NCI-H146 treated with DMSO at 0.1 percent for 48 hours (cell line): ENCODE measurements around the gene RNF31.
"Not testable (repeated sequence)": the region's sequence is repeated elsewhere in the genome, so short reads cannot be mapped to it uniquely, and the experiment has no call there.

ENCODE experiments used
- DNase-seq: peaks from one replicate; lab custom pipeline; 2025; ENCODE audit not compliant: unreplicated experiment; lab: John Stamatoyannopoulos, UW

Gene RNF31

DNA sequence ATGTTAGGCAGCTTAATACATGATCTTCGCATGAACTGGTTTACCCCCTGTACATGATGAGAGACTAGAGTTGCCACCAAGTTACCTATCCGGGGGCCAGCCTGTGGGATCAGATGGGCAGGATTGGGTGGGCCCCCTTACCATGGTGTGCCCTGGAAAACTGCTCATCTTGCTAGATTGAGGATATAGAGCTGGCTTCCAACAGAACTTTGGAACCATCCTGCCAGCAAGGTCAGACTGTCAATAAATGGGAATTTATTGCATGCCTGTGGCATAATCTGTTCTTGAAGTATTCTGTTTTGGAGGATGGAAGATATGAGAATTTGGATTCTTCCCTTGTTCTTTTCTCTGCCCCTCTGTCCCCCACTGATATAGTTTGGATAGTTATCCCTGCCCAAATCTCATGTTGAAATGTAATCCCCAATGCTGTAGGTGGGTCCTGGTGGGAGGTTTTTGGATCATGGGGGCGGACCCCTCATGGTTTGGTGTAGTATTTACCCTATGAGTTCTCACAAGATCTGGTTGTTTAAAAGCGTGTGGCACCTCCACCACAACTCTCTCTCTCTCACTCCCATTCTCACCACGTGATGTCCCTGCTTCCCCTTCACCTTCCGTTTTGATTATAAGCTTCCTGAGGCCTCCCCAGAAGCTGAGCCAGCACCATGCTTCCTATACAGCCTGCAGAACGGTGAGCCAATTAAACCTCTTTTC, 51.7 kb downstream of the RNF31 start:
- DNase-seq = no peak

DNA sequence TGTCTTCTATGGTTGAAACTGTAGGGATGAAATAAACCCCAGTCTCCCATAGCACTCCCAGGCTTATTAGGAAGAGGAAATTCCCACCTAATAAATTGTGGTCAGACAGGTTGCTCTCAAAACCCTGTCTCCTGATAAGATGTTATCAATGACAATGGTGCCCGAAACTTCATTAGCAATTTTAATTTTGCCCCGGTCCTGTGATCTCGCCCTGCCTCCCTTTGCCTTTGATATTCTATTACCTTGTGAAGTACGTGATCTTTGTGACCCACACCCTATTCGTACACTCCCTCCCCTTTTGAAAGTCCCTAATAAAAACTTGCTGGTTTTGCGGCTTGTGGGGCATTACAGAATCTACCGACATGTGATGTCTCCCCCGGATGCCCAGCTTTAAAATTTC, 55.2 kb downstream of the RNF31 start:
- not testable (repeated sequence) for DNase-seq

DNA sequence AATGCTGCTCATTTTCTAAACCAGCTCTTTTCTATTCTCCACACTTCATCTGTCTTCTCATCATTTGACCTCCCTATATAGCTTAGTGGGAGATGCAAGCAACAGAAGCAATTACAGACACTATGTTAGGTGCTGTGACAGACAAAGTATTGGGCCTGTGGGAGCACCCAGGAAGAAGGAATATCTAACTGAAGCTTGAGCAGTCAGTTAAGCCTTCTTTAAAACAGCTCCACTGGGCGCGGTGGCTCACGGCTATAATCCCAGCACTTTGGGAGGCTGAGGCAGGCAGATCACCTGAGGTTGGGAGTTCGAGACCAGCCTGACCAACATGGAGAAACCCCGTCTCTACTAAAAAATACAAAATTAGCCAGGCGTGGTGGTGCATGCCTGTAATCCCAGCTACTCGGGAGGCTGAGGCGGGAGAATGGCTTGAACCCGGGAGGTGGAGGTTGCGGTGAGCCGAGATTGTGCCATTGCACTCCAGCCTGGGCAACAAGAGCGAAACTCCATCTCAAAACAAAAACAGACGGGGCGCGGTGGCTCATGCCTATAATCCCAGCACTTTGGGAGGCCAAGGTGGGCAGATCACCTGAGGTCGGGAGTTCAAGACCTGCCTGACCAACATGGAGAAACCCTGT, 56.1 kb downstream of the RNF31 start:
- DNase-seq = not testable (repeated sequence)

DNA sequence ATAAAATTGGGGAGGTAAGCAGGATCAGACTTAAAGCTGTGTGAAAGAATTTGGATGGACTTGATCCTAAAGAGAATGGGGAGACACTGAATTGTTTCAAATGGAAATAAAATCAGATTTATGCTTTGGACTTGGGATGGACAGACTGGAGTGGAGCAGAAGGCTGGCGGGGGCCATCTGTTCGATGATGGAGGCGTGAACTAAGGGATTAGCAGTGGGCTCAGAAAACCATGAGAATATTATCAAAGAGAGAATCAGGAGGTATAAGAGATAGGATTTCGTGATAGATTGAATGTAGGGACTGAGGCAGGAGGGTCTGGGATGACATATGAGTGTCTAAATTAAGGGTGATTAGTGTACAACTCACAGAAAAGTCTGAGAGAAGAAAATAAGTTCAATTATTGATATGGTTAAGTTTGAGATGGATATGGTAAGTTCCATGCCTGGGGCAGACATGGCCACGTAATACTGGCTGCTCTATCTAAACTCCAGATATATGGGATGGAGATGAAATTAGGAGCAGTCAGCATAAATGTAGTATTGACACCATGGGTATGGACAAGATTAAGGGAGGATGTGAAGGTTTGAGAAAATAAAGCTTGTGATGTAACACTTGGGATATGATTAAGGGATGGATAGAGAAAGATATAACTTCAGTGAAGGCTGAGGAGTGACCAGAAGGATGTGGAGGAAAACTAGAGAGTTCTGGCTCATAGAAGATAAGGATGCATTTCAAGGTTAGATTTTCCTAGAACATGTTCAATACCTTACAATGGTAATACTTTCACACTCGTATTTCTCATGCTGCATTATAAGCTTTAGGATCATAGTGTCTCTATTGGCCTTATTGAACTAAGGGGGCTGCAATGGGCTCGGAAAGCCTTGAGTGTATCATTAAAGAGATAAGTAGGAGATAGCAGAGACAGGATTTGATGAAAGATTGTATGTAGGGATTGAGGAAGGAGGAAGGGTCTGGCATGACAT, 57.2 kb downstream of the RNF31 start:
- DNase-seq = no peak

DNA sequence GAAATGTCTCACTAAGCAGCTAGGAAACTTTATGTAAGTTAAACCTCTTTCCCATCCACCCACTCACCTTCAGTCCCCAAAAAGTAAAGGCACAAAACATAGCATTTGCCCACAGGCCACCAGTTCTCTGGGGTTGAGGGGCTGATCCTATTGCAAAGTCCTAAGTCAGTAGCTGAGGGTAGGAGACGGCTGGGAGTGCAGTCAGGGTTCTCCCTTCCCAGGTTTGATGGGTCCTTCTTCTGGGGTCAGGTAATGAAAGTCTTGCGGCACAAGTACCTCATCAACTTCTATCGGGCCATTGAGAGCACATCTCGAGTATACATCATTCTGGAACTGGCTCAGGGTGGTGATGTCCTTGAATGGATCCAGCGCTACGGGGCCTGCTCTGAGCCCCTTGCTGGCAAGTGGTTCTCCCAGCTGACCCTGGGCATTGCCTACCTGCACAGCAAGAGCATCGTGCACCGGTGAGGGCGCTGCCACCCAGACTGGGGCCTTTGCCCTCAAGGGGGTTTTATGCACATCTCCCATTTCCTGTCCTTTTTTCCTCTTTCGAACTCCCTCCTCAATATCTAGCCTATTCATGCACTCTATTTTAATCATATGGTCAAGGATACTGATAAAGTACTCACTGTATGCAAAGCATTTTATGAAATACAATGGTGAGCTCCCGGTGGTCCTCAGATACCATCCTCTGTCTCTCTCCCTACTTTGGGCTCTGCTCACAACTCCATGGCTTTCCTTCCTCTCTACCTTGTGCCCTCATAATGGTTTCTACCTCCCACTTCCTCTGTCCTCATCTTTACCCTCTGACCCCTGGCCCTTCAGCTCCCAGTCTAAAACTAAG, 59.2 kb downstream of the RNF31 start:
- DNase-seq = no peak

DNA sequence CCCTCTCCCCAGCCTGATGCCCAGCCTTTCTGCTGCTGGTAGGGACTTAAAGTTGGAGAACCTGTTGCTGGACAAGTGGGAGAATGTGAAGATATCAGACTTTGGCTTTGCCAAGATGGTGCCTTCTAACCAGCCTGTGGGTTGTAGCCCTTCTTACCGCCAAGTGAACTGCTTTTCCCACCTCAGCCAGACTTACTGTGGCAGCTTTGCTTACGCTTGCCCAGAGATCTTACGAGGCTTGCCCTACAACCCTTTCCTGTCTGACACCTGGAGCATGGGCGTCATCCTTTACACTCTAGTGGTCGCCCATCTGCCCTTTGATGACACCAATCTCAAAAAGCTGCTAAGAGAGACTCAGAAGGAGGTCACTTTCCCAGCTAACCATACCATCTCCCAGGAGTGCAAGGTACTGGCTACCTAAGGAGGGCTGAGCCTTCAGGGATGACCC, 59.8 kb downstream of the RNF31 start:
- DNase-seq = no peak

DNA sequence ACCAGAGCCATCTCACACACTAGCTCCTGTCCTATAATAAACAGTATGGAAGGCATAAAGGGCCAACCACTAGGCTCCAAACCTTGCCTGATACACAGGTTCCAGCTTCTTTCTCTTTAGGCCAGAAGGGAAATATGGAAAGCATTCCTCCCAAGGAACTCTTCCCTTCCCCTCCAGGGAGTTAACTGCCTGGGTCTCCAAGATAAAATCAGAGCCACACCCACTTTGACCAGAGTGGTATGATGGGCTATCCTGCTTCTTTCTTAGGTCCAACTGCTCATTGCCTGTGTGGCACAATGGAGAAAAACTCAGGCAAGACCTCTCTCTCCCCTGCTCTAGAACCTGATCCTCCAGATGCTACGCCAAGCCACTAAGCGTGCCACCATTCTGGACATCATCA, 60.3 kb downstream of the RNF31 start:
- DNase-seq = no peak
